NCI-H1436 (cell line): ENCODE measurements around the gene FHAD1.
A peak's percentile ranks its signal among the peaks of the same experiment; 100 is the strongest.

Experiments used
- DNase-seq: peaks from one replicate; lab custom pipeline; 2025; lab: John Stamatoyannopoulos, UW

FHAD1 gene

DNA sequence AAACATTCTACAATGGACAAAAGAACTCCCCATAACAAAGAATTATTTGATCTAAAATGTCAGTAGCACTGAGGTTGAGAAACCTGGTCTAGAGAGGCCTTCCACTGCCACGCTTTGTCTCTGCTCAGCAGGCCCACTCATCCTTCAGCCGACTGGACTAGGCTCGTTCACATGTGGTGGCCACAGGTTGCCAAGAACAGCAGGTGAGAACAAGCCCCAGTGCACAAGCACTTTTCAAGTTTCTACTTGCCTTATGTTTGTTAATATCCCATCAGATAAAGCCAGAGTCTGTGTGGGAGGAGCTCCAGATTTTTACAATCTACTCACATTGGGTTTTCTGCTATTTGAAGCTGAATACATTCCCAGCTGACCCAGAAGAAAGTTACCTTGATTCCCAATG, 153.6 kb downstream of the FHAD1 start:
- no peak for DNase-seq

DNA sequence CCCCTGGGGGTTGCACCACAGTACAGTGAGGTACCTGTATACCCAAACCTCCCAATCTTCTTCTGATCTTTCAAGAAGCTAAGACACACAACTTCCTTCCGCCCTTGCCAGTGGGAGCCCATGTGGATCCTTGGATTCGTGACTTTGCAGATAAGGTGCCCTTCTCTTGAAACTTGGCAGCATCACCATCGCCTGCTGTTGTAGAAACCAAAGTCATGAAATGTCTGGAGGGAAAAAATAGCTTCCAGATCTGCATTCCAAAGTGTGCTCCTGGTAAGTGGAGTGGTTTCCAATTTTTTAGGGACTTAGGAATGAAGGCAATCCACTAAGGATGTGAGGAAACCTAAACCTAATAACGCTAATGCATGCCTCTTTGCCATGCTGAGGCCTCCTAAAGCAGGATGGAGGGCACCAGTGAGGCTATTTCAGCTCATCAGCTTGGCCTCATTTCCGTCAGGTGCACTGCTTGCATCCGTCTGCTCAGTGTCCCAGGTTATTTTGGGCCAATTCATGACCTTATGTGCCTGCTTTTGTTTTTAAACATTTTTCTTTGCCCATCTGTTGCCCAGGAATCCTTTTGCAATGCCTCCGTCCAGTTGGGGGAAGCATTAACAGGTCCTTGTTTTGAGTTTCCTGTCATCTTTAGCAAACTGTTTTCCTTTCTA, 154.5 kb downstream of the FHAD1 start:
- DNase-seq: no peak

DNA sequence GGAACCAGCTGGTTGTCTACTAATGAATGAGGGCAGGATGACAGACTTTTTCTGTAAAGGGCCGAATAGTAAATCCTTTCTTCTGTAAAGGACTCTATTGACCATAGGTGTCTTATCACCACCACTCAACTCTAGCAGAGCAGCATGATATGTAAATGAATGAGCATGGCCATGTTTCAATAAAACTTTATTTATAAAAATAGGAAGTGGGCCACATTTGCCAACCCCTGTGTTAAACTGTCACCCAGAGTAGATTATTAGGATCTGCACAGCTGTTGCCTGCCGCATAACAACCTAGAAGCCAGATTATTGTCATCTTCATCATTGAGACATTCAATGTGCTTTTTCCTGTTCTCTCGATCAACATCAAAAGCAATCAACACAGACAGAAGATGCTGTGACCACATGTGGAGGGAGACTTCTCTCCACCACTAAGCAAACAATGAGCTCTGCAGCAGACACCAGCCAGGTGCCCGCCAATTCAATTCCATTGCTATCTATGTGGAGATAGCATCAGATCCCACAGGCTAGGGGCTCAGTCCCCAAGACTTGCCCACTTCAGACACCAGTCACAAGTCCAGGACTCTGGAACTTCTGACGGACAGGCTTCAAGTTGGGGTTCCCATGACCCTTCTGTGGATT, 155.9 kb downstream of the FHAD1 start:
- no peak for DNase-seq

DNA sequence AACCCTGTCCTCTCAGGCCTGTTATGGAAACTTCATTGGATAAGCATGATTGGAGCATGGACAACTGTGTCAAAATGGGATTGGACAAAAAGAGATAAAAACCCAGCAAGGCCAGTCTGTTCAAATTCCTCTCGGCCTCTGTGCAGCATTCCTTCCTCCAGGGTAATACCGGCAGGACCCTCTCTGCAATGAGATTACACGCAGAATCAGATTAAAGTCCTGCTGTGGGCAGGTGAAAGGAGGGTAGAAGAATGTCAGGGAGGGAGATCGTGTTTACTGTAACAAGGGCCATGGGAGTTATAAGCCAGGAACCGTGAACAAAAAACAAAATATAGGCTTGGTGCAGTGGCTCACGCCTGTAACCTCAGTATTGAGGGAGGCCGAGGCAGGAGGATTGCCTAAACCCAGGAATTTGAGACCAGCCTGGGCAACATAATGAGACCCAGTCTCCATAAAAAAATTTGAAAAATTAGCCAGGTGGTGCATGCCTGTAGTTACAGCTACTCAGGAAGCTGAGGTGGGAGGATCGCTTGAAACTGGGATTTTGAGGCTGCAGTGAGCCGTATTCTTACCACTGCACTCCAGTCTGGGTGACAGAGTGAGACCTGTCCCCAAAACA, 157.0 kb downstream of the FHAD1 start:
- no peak for DNase-seq

DNA sequence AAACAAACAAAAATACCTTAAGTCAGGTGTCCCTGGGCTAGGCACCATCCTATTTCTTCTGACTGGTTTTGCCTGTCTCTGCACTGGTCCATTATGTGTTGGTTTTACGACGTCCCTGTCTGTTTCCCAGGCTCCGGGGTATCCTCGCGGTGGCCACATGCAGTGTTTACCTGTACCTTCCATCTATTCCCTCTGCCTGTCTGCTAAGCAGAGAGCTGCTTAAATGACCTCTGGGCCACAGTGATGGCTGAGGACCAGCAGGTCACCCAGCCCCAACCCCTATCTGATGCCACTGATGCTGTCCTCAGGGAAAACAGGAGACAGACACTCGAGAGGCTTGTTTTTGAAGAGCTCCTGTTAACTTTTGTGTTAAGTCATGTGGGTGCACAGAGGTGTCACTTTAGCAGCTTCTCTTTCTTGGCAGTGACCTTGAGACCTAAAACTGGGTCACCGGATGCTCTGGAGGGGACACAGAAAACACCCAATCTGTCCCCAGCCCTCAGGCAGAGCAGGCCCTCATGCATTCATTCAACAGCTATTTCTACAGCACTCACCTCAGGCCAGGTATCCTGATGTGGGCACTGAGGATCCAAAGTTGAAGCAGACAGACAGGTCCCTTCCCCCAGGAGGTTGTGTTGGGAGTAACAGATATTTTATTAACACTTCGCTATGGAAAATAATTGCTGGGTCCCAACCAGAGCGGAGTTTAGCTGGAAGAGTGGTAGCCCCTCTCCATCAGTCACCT, 158.3 kb downstream of the FHAD1 start:
- DNase-seq: no peak

DNA sequence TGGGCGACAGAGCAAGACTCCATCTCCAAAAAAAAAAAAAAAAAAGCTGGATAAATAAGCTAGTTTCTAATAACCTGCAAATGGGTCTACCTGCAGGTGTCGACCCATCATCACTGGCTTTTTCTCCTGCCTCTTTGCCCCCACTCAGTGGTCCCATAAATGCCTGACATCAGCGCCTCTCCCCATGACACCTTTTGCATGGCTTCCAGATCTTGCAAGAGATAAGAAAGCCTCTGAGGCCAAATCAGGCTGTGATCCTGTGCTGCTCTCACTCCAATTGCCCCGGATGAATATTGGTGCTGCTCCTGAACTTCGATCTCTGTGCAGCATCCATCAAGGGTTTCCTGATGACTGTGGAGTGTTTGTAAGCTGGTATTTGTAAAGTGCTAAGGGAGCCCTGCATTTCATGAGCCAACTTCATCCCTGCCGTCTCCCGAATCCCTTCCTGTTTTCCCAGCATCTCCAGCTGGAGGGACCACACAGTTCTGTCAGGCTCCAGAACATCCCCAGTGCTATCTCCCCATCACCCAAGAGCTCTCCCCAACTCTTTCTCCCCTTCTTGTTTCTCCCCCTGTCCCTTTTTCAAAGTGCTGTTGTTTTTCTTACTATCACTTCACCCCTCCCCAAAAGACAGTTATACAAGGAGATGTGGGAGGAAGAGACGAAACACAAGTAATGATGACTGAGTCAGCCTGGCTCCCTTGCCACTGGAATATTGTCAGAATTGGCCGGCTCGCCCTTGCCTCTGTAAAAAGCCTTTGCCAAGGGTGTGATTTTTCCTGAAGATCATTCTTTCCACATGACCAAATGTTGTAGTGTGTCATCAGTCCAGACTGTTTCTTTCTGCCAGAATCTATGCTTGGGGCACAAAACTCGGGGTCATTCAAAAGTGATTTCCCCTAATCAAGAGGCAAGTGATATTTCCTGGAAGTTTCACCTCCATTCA, 159.9 kb downstream of the FHAD1 start:
- no peak for DNase-seq

DNA sequence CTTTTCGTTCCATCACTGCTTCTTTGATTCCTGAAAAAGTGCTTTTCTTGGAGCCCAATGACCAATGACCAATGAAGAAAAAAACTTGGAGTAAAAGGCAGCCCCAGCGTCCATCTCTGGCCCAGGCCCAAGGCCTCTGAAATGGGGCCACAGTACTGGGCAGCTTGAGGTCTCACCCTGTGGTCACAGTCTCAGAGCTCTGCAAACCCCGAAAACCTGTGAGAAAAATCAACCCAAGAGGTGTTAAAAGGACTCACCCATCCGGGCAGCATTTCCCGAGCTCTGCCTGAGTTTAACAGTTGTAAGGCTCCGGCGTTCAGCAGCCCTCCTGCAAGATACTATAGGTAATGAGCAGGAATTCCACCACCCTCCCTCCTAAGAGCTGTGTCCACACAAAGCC, 160.6 kb downstream of the FHAD1 start:
- no peak for DNase-seq

DNA sequence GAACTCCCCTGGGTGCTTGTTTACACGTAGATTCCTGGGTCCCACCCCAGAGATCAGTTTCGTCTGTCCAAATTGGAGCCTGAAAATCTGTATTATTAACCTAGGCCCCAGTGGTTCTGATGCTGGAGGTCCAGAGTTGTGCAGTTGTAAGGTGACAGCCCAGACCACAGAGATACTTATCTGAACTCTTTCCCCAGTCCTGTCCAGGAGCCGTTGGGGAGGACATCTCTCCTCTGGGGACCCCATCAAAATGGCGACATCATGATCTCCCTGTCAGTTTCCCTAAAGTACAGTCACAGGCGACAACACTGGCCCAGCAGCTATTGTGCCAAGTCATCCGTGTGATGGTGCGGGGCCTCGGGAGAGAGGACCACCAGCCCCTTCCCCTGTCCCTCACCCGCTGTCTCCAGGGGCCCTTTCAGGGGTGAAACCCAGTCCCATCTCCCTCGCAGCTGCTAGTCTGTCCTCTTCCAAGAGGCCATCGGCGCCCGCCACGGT, 161.9 kb downstream of the FHAD1 start:
- peak; percentile 40 for DNase-seq

DNA sequence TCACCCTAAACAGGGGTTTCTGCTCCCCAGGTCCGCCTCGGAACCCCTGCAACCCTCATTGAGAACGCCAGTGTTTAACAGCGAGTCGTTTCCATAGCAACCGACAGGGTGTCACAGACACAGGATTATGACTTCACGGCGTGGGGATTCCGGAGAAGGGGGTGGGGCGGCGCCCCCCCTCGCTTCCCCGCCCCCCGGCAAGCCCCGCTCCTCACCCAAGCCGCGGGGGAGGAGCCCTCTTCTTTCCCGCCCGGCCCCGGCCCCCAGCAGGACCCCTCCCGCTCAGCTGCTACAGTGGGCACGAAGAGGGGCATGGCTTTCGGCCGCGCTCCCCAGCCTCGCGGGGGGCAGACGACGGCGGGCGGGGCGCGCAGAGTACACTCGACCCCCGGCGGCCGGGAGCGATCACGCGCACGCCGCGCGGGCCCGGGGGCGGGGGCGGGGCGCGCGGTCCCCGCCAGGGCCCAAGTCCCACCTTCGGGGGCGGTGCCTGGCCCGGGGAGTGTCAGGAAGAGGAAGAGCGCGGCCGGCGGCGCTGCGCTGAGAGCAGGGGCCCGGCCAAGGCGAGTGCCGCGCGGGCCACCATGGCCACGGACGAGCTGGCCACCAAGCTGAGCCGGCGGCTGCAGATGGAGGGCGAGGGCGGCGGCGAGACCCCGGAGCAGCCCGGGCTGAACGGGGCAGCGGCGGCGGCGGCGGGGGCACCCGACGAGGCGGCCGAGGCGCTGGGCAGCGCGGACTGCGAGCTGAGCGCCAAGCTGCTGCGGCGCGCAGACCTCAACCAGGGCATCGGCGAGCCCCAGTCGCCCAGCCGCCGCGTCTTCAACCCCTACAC, 162.6 kb downstream of the FHAD1 start, which contains the start of gene EFHD2:
TSS of gene EFHD2 (plus strand) at position 501 of the 835 bp plus-strand sequence. CDS start at position 585, 84 bp downstream.
- DNase-seq: peak; percentile 85

DNA sequence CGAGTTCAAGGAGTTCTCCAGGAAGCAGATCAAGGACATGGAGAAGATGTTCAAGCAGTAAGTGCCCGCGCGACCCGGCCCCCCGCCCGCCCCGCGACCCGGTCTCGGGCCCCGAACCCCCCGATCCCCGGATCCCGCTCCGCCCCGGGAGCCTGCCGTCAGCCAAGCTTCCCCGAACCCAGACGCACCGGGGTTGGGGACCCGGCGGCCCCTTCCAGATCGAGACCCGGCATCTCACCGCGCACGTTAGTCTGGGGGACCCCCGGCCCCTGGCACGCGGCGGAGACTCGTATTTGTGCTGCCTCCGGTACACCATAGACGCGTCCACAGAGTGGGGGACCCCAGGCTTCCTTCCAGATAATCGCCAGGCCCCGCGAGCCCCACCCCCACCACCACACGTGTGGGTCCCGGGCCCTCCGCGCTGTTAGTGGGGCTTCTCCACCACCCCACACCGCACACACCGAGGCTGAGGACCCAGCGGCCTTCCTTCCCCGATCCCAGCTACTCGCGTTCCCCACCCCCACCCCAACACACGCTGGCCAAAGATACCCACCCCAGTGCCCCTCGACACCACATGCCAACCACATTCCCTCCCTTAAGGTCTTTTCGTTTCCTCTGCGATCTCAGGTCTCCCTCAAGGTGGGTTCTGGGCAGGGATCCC, 163.3 kb downstream of the FHAD1 start:
- DNase-seq: no peak

DNA sequence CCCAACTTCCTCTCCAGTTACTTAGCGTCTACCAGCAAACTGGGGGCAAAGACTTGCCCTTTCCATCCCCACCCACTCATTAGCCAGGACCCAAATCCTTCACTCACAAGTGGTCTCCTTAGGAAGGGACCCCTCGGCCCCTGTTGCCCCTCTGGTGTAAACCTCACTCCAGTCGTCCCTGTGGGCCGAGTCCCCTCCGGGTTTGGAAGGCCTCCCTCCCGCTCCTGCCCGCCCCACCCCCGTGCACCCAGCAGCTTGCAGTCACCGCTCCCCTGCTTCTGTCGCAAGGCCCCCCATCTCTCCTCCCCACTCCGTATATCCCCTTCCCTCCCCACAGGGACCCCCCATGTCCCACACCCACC, 163.8 kb downstream of the FHAD1 start:
- no peak for DNase-seq

DNA sequence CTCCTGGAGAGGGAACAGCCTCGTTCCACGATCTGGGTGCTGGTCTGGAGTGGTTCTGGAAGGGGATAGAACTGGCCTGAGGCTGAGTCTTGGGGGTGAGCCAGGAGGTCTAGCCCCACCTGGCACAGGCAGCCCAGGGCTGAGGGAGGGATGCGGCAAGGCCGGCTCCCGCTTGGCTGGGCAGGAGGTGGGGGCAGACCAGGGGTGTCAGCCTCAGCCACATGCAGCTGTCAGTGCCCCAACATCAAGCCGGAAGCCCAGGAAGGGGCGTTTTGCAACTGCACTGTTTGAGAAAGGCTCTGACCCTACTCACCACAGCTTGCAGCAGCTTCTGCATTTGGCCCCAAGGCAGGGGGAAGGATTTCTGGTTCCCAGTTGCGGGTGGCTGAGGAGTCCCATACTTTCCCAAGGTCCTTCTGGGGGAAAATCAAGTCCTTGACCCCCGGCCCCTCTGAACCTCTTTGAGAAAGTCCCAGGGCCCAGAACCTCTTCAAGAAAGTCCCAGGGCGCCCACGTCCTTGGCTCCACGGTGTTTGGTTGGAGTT, 164.6 kb downstream of the FHAD1 start:
- DNase-seq: no peak

DNA sequence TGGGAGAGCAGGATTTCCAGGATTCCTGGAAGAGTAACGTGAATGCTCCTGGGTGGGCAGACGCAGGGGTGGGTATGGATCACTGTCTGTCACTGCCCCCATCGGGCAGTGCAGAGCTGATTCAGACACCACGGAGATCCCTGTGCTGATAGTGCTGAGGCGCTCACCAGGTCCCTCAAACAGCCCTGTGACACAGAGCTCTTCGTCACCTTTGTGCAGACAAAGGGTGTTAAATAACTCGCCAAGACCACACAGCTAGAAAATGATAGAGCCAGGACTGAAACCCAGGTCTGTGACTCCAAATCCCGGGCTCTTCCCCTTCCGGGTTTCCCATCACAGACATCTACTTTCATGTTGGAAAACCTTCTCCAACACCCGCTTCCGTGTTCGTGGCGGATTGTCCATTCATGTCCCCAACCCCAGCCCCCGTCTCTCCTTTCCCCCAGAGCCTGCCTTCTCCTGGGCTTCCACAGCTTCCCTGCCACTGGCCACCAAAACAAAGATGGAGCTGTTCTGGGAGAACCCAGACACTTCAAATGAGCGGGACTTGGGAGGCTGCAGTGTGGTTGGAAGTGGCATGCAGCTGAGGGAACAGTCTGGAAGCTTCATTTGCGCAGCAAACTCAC, 165.3 kb downstream of the FHAD1 start:
- no peak for DNase-seq

DNA sequence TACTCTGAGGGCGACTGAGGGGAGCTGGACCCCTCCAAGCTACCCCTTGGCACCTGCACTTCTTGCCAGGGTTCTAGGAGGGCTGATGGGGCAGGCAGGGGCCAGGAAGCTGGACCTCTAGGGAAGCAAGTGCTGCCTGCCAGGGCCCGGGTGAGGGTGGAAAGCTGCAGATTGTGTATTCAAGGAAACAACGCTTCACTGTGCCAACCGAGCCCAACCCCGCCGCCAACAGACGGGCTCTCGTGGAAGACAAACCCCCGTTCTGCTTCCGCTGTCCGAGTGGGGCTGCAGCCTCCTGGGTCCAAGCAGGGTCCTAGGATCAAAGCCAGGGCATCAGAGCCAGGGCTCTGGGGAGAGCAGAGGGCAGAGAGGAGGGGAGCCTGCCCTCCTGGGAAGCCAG, 165.8 kb downstream of the FHAD1 start:
- no peak for DNase-seq

DNA sequence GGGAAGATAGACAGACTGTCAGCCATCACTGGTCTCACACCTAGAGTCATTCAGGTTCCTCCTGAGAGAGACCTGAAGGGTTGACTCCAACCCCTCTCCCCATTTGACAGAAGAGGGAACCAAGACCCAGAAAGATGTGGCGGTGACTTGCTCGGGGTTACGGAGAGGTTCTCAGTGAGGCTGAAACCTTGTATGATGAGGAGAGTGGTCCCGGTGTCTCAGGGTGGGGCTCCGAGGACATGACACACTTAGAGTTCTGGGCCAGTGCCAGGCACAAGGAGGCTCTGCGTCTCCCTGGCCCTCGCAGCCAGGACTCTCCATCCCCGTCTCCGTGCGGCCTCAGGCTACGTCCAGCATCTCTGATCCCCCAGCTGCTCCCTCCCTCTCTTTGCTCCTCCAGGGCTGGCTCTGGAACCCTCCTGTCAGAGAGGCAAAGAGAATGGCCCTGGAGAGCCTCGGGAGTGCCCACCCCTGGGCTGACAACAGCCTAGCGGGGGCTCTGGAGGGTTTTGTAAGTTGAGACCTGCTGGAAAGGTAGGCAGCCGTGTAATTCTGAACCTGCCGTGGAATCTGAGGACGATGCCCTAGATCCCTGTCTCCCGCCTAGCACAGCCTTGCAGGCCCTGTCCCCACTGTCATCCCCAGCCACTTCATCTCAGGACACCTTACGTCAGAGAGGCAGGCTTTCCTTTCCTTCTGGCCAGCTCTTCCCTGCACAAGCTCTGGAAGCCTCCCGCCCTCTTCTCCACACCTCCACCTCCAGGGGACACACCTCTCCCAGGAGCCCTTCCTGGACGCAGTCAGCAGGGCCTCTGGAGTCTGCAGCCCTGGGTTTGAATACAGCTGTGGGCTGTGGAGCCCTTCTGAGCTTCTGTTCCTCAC, 166.8 kb downstream of the FHAD1 start:
- DNase-seq: no peak

DNA sequence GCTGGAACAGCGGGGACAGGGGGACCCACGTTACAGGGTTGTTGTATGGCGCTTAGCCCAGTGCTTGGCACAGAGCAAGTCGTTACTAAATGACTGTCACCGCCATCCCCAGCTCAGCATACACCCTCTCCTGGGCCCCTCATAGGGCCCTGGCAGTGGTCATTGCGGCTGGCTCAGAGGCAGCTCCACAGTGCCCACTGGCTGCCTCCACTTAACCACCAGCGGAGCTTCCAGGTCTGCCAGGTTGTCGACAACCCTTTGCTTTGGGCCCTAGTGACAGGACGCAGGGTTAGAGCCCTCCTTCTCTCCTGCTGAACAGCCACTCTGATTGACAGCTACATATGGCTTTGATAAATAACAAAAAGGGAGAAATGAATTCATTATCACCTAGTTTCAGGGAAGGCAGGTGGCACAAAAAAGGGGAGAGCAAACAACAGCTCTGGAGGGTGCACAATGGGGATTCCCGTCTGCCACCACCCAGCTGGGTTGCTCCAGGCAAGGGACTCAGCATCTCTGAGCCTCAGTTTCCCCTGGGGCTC, 167.5 kb downstream of the FHAD1 start:
- DNase-seq: no peak

DNA sequence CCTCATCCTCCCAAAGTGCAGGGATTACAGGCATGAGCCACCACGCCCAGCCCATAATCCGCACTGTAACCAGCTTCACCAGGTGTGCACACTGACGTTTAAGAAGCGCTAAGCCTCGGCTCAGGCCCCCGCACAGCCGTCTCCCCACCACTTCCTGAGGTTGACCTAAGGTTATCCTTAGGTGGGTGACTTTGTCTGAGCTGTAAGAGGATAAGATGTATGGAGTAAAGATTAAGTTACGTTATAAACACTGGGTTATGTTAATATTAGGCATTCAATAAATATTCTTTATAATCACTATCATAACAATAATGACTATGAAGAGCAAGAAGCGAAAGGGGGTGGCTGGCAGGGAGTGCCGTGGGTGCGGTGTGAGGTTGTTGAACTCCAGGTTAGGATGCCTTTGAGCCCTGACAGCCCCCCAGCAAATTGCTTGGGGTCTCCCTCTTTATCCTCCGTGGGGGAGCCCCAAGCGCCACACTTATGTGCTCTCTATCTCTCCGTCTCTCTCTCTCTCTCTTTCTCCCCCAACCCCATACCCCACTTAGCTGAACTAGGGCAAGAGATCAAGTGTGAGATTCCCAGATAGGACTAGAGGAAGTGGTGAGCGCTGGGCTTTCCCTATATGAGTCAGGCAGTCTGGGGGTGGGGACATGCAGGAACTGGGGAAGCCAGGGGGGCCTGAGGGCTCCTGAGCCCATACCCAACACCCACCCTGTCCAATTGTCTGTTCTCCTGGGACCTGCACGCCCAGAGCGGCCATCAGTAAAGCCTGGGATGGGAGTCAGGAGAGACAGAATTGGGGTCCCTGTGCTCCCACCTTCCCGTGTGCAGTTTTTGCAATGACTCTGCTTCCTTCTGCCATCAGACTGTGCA, 170.3 kb downstream of the FHAD1 start:
- DNase-seq: no peak
